ENCODE measurements around the gene LSM3.

LSM3 gene

GRCh38 chr3:14201940-14202684, 23.5 kb downstream of the LSM3 start:
- no peak for DNase-seq (ENCODE audit: low read depth)

DNA sequence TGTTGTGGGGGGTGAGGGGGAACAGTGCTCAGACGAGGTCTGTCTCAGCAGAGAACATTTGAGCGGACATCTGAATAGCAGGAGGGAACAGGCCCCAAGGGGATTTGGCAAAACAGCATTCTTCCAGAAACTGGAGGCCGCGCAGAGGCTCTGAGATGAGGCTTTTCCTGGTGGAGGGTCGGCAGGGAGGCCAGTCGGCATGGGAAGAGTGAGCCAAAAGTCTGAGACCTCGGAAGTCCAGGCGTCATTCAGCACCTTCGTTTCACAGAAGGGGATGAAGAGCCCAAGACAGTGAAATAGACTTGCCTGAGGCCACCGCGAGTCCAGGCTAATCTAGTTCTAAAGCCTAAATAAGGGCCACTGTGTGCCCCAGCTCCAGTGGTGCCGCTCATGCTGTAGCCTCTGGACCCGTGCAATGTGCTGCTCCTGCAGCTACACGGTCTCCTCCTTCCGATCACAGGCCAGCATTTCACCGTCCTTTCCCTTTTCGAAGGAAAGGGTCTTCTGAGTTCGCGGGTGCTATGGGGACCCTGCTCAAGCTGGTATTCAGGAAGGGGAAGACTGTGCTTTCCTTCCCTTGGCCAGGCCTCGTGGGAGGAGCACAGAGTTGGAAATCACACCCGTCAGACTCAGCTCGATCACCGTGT, 24.4 kb downstream of the LSM3 start:
- DNase-seq (ENCODE audit: low read depth): no peak

DNA sequence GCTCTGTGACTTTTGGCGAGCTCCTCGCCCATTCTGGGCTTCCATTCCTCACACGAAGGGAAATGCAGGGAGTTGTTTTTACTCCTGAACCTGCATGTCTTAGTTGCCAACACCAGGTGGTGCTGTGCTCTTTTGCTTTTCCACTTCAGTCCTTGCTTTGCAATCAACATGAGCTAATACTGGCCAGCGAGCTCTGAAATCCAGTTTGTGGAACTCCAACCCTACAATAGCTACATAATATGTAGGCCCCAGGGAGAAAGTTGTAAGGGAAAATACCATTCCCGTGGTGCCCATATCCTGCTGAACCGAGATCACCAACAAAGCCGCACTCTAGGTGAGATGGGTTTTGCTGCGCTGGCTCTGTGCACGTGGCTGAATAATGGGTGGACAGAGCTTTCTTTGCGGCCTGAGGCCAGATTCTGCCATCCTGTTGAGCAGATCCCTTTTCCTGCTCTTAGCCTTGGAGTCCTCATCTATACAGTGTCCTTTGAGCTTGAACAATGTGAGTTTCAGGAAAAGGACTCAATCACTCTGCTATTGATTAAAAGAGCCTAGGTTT, 25.0 kb downstream of the LSM3 start:
- no peak for DNase-seq (ENCODE audit: low read depth)

DNA sequence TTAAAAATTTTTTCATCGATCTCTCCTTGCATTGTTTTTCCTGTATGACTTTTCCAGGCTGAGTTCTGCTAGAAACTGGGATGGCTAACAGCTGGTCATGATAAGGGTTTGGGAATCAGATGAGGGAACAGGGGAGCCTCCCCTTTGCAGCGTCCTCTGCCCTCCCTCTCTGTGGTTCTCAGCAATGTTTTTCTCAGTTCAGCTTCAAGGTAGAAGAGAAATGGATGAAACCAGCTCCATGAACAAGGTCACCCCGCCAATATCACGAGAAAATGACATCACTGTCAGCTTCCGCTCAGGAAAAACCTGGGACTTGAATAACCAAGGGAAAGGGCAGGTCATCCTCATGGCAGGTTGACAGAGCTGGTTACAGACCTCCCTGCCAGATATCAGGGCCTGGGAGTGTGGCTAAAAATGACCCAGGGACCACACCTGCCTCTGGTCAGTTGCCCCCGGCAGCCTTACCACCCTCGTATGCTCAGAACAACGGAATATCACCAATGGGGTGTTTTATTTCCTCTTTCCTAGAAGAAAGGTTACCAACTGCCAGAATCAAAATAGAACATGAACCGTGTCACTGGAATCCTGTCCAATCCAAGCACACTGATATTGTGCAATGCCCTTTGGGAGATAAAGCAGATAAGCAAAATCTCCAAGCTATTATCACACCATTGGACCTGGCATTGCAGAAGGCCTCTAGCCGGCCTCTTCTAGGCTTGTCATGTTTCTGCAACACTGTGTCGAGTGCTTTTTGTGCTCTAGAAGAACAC, 26.1 kb downstream of the LSM3 start:
- no peak for DNase-seq (ENCODE audit: low read depth)

DNA sequence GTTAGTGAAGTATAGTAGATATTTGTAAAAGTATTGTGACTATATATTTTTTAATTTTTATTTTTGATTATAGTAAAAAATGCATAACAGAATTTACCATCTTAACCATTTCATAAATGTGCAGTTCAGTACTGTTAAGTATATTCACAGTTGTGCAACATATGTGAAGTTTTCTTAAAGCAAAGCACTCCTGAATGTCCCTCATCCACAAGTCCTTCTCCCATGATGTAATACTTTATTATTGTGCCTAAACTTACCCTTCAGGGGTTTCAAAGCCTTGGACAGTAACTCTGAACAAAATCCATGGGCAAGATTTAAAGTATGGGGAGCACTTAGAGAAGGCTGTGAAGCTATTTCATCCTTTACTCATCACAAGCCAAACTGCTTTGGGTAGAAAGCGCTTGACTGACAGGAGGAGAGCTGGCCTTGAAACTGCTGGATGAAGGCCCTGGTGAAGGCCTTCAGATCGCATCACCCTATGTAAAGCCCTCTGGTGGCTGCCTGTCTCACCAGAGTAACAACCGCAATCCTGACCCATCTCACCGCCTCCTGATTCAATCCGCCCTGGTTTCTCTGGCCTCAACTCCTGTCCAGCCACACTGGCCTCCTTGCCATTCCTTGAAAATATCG, 28.0 kb downstream of the LSM3 start:
- no peak for DNase-seq (ENCODE audit: low read depth)

DNA sequence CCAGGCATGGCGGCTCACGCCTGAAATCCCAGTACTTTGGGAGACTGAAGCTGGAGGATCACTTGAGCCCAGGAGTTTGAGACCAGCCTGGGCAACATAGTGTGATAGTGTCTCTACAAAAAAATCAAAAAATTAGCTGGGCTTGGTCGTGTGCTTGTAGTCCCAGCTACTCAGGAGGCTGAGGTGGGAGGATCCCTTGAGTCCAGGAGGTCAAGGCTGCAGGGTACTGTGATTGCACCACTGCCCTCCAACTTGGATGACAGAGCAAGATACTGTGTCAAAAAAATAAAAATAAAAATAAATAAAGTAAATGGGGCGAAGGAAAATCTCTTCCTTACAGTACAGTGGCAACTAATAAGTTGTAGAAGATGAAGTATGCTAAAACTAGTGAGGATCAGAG, 29.6 kb downstream of the LSM3 start:
- no peak for DNase-seq (ENCODE audit: low read depth)

DNA sequence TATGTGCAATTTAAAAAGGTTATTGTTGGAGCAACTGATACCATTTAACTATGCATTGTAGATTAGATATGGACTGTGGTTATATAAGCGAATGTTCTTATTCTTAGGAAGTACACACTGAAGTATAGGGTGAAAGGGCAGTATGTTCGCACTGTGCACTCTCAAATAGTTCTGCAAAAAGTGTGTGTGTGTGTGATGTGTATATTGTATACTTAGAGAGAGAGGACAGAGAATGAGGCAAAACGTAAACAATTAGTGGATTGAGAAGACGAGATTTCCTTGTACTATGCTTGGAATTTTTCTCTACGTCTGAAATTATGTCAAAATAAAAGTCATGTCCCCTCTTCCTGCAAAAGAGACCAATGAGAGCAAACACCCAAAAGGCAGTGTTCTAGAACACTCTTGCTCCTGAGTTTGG, 30.4 kb downstream of the LSM3 start:
- no peak for DNase-seq (ENCODE audit: low read depth)

DNA sequence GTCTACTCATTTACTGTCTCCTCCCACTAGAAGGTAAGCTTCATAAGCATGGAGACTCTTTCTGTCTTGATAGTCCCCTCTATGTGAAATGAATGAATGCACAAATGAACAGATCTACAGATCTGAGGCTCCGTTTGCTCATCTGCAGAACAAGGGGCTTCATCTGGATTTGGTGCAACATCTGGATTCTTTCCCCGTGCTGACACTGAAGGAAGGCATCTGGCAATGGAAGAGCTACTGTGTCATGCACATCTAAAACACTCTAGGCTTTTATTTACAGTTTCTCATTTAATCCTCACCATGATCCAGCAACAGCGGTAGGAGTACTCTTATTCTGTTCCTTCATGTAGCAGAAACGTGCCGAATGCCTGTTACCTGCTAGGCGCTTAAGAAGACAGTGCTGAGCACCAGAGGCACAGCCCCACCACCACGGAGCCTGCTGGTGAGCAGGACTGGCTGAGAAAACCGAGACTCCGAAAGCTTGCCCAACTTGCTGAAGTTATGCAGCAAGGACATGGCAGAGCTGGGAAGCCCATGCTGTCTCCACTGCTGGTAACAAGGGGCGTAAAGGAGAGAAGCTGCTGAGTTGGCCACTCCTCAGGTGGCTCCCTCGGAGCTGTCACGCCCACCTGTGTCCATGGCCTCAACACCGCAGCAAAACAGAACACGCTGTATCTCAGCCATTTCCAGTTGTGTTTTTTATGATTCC, 31.1 kb downstream of the LSM3 start:
- DNase-seq (ENCODE audit: low read depth): no peak

DNA sequence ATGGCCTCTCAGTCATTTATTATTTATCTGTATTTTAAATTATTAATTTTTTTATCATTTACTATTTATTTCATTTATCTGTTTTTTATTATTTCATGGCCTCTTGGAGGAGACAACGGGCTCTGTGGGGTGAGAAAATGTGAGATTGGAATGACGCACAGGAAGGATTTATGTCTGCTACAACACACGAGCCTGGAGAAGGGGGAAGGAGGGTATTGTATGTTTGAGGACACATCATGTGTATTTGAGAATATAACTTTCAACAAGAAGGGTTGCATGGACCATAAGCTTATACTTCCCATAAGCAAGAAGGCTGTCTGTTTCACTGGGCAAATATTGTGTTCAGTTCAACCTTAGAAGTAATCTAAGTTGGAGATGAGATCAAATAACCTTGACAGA, 31.7 kb downstream of the LSM3 start:
- DNase-seq (ENCODE audit: low read depth): no peak

GRCh38 chr3:14210843-14211594, 32.4 kb downstream of the LSM3 start:
- no peak for DNase-seq (ENCODE audit: low read depth)

DNA sequence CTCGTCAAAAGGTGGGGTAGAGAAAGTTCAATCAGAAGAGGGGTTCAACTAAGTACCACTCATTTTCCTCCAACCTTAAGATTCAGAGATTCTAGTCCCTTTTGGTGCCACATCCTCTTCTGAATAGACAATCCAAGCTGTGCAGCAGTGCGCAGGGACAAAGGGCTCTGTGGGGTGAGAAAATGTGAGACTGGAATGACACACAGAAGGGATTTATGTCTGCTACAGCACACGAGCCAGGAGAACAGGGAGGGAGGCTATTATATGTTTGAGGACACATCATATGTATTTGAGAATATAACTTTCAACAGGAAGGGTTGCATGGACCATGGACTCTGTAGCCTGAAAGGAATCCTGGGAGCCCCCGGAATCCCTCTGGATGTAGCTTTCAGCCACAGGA, 33.0 kb downstream of the LSM3 start:
- no peak for DNase-seq (ENCODE audit: low read depth)

- DNase-seq (ENCODE audit: low read depth): no peak
Observed at GRCh38 chr3:14212032-14212431, 33.4 kb downstream of the LSM3 start.

DNA sequence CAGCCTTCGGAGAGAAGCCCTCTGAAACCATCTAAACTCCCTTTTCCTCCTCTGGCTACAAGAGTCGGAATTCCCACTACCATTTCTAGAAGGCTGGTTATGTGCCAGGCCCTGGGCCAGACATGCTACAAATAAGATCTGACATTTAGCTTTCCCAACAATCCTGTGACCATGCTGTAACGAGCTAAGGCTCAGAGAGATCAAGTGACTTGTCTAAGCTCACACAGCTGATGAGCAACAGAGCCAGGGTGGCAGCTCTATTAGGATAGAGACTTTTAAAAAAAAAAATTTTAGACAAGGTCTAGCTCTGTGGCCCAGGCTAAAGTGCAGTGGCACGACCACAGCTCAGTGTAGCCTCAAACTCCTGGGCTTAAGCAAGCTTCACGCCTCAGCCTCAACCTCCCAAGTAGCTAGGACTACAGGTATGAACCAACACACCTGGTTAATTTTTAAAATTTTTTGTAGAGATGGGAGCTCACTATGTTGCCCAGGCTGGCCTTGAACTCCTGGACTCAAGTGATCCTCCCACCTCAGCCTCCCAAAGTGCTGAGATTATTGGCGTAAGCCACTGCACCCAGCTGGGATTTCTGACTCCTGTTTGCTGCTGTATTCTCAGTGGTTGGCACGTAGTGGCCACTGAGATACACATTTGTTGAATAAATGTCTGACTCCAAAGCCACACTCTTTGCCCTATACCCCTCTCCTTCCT, 34.6 kb downstream of the LSM3 start:
- no peak for DNase-seq (ENCODE audit: low read depth)

- DNase-seq (ENCODE audit: low read depth): no peak
Observed at GRCh38 chr3:14214764-14215163, 36.1 kb downstream of the LSM3 start.

GRCh38 chr3:14216257-14217048, 37.8 kb downstream of the LSM3 start:
- DNase-seq (ENCODE audit: low read depth): no peak

DNA sequence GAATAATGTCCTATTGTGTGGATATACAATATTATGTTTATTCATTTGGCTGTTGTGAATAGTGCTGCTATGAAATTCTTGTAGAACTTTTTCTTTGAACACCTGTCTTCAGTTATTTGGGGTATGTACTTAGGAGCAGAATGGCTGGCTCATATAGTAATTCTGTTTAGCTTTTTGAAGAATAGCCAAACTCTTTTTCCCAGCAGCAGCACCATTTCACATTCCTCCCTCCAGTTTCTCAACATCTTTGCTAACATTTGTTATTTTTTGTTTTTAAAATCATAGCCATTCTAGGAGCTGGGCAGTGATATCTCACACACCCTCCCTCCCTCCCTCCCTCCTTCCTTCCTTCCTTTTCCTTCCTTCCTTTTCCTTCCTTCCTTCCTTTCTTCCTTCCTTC, 39.7 kb downstream of the LSM3 start:
- DNase-seq (ENCODE audit: low read depth): no peak

DNA sequence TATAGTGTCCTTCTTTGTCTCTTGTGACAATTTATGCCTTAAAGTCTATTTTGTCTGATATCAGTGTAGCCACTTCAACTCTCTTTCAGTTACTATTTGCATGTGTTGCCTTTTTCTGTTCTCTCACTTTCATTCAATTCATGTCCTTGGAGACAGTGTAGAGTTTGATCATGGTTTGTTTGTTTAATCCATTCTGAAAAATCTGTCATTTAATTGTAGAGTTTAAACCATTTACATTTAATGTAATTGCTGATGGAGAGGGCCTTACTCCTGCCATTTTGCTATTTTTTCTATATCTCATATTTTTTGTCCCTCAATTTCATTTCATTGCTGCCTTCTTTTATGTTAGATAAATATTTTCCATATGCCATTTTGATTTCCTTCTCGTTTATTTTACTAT, 42.3 kb downstream of the LSM3 start:
- DNase-seq (ENCODE audit: low read depth): no peak

- DNase-seq (ENCODE audit: low read depth): no peak
Observed at GRCh38 chr3:14221902-14222301, 43.3 kb downstream of the LSM3 start.

- DNase-seq (ENCODE audit: low read depth): no peak
Observed at GRCh38 chr3:14222457-14222856, 43.8 kb downstream of the LSM3 start.

Measured in non-pigmented ciliary epithelial cell (primary cell).